HG02798 (cell line): ENCODE data around the gene NHSL2.
"Not testable (repeated sequence)": the region's sequence is repeated elsewhere in the genome, so short reads cannot be mapped to it uniquely, and the experiment has no call there.

Experiments used
- ATAC-seq: cut with Tn5 transposase; IDR thresholded peaks from one replicate; pipeline ENCODE4 v1.9.1; 2021; ENCODE audit warnings: mild to moderate bottlenecking; ENCODE audit not compliant: unreplicated experiment, poor library complexity

The NHSL2 gene

GRCh38 chrX:72142094-72142793, 231.6 kb downstream of the NHSL2 start:
- peak; percentile 44 for ATAC-seq

- no peak for ATAC-seq
Observed at GRCh38 chrX:72142794-72143608, 232.4 kb downstream of the NHSL2 start.

- ATAC-seq: no peak
Observed at GRCh38 chrX:72143609-72143907, 232.9 kb downstream of the NHSL2 start.

- ATAC-seq: peak; percentile 38
Observed at GRCh38 chrX:72145181-72145580, 234.5 kb downstream of the NHSL2 start.

- no peak for ATAC-seq
Observed at GRCh38 chrX:72146527-72146926, 235.9 kb downstream of the NHSL2 start.

GRCh38 chrX:72158773-72159172, 248.1 kb downstream of the NHSL2 start:
- ATAC-seq: no peak

- no peak for ATAC-seq
Observed at GRCh38 chrX:72159769-72160168, 249.1 kb downstream of the NHSL2 start.

GRCh38 chrX:72165551-72165950, 254.9 kb downstream of the NHSL2 start:
- ATAC-seq: no peak

- ATAC-seq: no peak
Observed at GRCh38 chrX:72169008-72169728, 258.5 kb downstream of the NHSL2 start.

- ATAC-seq: not testable (repeated sequence)
Observed at GRCh38 chrX:72176289-72176688, 265.6 kb downstream of the NHSL2 start.

GRCh38 chrX:72176981-72177380, 266.3 kb downstream of the NHSL2 start:
- no peak for ATAC-seq

GRCh38 chrX:72180539-72180938, 269.9 kb downstream of the NHSL2 start:
- no peak for ATAC-seq

- peak; percentile 98 for ATAC-seq
Observed at GRCh38 chrX:72181178-72182125, 270.8 kb downstream of the NHSL2 start, which contains the start of gene PIN4. Gene PIN4, plus strand, starts transcription at chrX:72181757. Its CDS starts 29 bp downstream, at chrX:72181786.

- ATAC-seq: no peak
Observed at GRCh38 chrX:72182924-72183323, 272.3 kb downstream of the NHSL2 start.

GRCh38 chrX:72201836-72202536, 291.3 kb downstream of the NHSL2 start:
- ATAC-seq: no peak
